Activated CD8-positive, alpha-beta T cell treated with anti-CD3 and anti-CD28 coated beads for 36 hours (primary cell): ENCODE measurements around the gene TDO2. TPM values are rescaled to one million over a fixed set of nuclear protein-coding genes. Genes with fewer than 3 reads are reported as not detected.

ENCODE experiments used
- ATAC-seq: fragments of 200-7000 bp; cut with Tn5 transposase; one replicate; pipeline ENCODE4 v1.10.0; 2021; ENCODE audit warnings: mild to moderate bottlenecking, moderate library complexity
- CTCF ChIA-PET: fragments of 350-600 bp; sonication (Branson Sonifier 250); formaldehyde crosslinking; loops from one replicate; lab custom pipeline; 2021; ENCODE audit warnings: antibody characterized with exemption; lab: Charles Lee
- POLR2A ChIA-PET: fragments of 350-600 bp; sonication (Branson Sonifier 250); formaldehyde crosslinking; loops from one replicate; lab custom pipeline; 2021; ENCODE audit warnings: antibody characterized with exemption; lab: Charles Lee
- DNase-seq: peaks from one replicate; pipeline ENCODE4 v3.0.0-alpha.2; 2020
- H3K27ac Mint-ChIP-seq: one replicate; pipeline ENCODE4 v1.8.0; 2021; ENCODE audit warnings: mild to moderate bottlenecking, mixed read lengths
- H3K27me3 Mint-ChIP-seq: one replicate; pipeline ENCODE4 v1.8.0; 2021; ENCODE audit warnings: mixed read lengths
- H3K36me3 Mint-ChIP-seq: one replicate; pipeline ENCODE4 v1.8.0; 2021; ENCODE audit warnings: low read depth, mixed read lengths
- H3K4me1 Mint-ChIP-seq: one replicate; pipeline ENCODE4 v1.8.0; 2021; ENCODE audit warnings: low read depth, mixed read lengths
- H3K4me3 Mint-ChIP-seq: one replicate; pipeline ENCODE4 v1.8.0; 2021; ENCODE audit warnings: mild to moderate bottlenecking, moderate library complexity, mixed read lengths
- H3K9me3 Mint-ChIP-seq: one replicate; pipeline ENCODE4 v1.8.0; 2021; ENCODE audit warnings: mixed read lengths
- CTCF ChIP-seq: fragments of 200-600 bp; IDR thresholded peaks from one replicate; pipeline ENCODE4 v1.8.0; 2022; ENCODE audit warnings: antibody characterized with exemption, mild to moderate bottlenecking
- intact Hi-C: fragments of 100-400 bp; cut with micrococcal nuclease; formaldehyde crosslinking; loops from one replicate; pipeline ENCODE4 v1.10.0; 2022
- total RNA-seq, 2 experiments: library from RNA; stranded (reverse); gene quantifications; one replicate each; pipeline ENCODE4 v1.2.3, GENCODE V29; 2021

The TDO2 gene
- total RNA-seq, 2 experiments from 2014 or later: not detected

- Mint-ChIP-seq H3K27me3 (peaks cover 5% of the 10 kb centered on the region), H3K4me1 (peaks cover 4% of the 10 kb centered on the region), H3K4me3 (no peak overlapping the region), H3K36me3 (no peaks in the 10 kb centered on the region), H3K27ac (no peak overlapping the region), H3K9me3 (no peaks in the 10 kb centered on the region)
- no peak for TF ChIP-seq CTCF
- POLR2A ChIA-PET: no interaction called here
- intact Hi-C loops: no loop called here
- CTCF ChIA-PET: interaction anchor here (1.3 kb wide), 1 partner anchor 9 kb away, joined by 5 read pairs; the partner anchor contains the start of gene CTSO
- DNase-seq (no peak), ATAC-seq (no peak)
Observed at GRCh38 chr4:155962767-155963166, 59.3 kb downstream of the TDO2 start.

- no peaks in the 10 kb centered on the region for H3K36me3 Mint-ChIP-seq
- ChIA-PET CTCF (no interaction called here), POLR2A (no interaction called here)
- TF ChIP-seq CTCF: no peak
- H3K27me3 Mint-ChIP-seq: peaks cover 4% of the 10 kb centered on the region
- H3K9me3 Mint-ChIP-seq: no peaks in the 10 kb centered on the region
- peaks cover 4% of the 10 kb centered on the region for H3K4me1 Mint-ChIP-seq
- H3K4me3 Mint-ChIP-seq: no peak overlapping the region
- H3K27ac Mint-ChIP-seq: no peak overlapping the region
- no peak for DNase-seq
- no peak for ATAC-seq
- intact Hi-C loops: no loop called here
Observed at GRCh38 chr4:155964016-155964891, 60.8 kb downstream of the TDO2 start.

GRCh38 chr4:155966171-155966570, 62.7 kb downstream of the TDO2 start:
- H3K36me3 Mint-ChIP-seq: no peaks in the 10 kb centered on the region
- POLR2A ChIA-PET: no interaction called here
- DNase-seq (no peak), ATAC-seq (no peak)
- peaks cover 4% of the 10 kb centered on the region for H3K4me1 Mint-ChIP-seq
- CTCF ChIA-PET: interaction anchor here (1.8 kb wide), 1 partner anchor 12 kb away, joined by 5 read pairs; the partner anchor contains the start of gene CTSO
- intact Hi-C loops: no loop called here
- TF ChIP-seq CTCF: no peak
- H3K27me3 Mint-ChIP-seq: peaks cover 7% of the 10 kb centered on the region
- H3K27ac Mint-ChIP-seq: no peak overlapping the region
- H3K9me3 Mint-ChIP-seq: no peaks in the 10 kb centered on the region
- H3K4me3 Mint-ChIP-seq: no peak overlapping the region

- ChIA-PET POLR2A (no interaction called here), CTCF (interaction anchor here (1.8 kb wide), 1 partner anchor 13 kb away, joined by 5 read pairs; the partner anchor contains the start of gene CTSO)
- no peak for TF ChIP-seq CTCF
- intact Hi-C loops: no loop called here
- Mint-ChIP-seq H3K4me1 (peaks cover 4% of the 10 kb centered on the region), H3K4me3 (no peak overlapping the region), H3K27me3 (peaks cover 10% of the 10 kb centered on the region), H3K36me3 (no peaks in the 10 kb centered on the region), H3K27ac (no peak overlapping the region), H3K9me3 (no peaks in the 10 kb centered on the region)
- no peak for DNase-seq
- no peak for ATAC-seq
Observed at GRCh38 chr4:155966731-155967395, 63.4 kb downstream of the TDO2 start.

Other genes with a start within 250 kb of the TDO2 start
- gene GUCY1A1, start 236.8 kb upstream of the TDO2 start, total RNA-seq: under 1 TPM; 0.09 to 0.45 TPM
- gene GUCY1B1, start 144.7 kb upstream of the TDO2 start, total RNA-seq: under 1 TPM; 0.16 to 0.27 TPM
- not detected for gene ASIC5, start 37.4 kb upstream of the TDO2 start, total RNA-seq
- gene CTSO, start 50.2 kb downstream of the TDO2 start, total RNA-seq: 1 to 10 TPM; 3.4 to 3.7 TPM